Epithelial cell of prostate (primary cell): ENCODE data around the gene SCEL.
"Not testable (repeated sequence)": the region's sequence is repeated elsewhere in the genome, so short reads cannot be mapped to it uniquely, and the experiment has no call there.

Source experiments
- DNase-seq: peaks from one replicate; pipeline ENCODE4 v3.0.0-alpha.2; 2011; ENCODE audit warnings: low read depth, low spot score
- H3K27ac ChIP-seq: fragments of 450-650 bp; 2 replicates; pipeline ENCODE4 v1.5.1; 2017; ENCODE audit warnings: mild to moderate bottlenecking

The SCEL gene

DNA sequence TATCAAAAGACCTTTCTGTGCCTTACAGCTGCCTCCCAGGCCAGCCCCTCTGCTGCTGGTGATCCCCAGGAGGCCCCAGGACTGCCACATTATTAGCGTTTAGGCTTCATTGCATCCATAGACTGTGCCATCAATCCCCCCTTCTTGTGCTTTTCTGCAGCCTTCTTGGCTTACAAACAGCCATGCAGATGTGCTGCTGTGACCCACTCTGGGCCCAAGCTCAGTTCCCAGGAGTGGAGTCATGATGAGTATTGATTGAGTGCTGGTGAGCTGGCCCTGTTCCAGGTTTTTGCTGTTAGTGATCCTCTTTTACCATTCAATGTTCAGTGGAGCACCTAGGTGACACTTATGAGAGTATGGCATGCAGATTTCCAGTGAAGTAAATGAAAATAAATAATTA, 102.1 kb downstream of the SCEL start:
- H3K27ac ChIP-seq, result no peak overlapping the region
- no peak for DNase-seq

DNA sequence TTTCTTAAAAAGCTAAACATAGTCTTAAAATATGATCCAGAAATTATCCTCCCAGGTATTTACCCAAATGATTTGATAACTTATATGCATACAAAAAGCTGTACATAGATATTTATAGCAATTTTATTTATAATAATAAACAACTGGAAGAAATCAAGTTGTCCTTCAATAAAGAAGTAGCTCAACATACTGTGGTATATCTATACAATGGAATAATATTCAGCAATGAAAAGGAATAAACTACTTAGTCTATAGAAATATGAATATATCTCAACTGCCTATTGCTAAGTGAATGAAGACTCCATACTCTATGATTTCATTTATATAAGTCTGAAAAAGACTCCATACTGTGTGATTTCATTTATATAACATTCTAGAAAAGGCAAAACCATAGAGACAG, 114.9 kb downstream of the SCEL start:
- no peak for DNase-seq
- no peak overlapping the region for H3K27ac ChIP-seq

DNA sequence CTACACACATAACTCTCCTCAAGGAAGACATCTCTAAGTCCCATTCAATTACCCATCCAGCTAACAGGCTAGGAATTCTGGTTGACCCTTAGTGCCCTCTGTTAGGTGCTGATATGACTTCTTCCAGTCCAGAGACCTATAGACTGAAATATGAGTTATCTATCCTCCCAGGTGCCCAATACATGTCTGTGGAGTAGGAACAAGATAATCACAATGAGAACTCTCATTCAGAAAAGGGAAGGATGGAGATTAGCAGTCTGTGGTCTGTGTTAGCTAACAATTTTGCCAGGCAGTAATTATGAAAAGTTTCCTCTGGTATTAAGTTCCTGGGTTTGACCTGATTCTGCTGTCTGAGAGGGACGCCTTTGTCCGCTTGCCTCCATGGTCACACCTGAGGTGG, 117.8 kb downstream of the SCEL start:
- no peak for DNase-seq
- H3K27ac ChIP-seq, result no peak overlapping the region

DNA sequence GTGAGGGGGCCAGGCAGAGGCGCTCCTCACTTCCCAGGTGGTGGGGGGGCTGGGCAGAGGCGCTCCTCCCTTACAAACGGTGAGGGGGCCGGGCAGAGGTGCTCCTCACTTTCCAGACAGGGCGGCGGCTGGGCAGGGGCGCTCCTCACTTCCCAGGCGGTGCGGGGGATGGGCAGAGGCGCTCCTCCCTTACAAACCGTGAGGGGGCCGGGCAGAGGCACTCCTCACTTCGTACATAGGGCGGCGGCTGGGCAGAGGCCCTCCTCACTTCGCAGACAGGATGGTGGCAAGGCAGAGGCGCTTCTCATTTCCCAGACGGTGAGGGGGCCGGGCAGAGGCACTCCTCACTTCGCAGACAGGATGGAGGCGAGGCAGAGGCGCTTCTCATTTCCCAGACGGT, 124.5 kb downstream of the SCEL start:
- not testable (repeated sequence) for DNase-seq, H3K27ac ChIP-seq

DNA sequence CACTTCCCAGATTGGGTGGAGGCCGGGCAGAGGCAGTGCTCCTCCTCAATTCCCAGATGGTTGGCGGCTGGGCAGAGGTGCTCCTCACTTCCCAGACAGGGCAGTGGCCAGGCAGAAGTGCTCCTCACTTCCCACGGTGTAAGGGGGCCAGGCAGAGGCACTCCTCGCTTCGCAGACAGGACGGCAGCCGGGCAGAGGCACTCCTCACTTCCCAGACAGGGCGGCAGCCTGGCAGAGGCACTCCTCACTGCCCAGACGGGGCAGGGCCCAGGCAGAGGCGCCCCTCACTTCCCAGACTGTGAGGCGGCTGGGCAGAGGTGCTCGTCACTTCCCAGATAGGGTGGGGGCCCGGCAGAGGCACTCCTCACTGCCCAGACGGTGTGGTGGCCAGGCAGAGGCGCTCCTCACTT, 125.3 kb downstream of the SCEL start:
- no peak overlapping the region for H3K27ac ChIP-seq
- no peak for DNase-seq

DNA sequence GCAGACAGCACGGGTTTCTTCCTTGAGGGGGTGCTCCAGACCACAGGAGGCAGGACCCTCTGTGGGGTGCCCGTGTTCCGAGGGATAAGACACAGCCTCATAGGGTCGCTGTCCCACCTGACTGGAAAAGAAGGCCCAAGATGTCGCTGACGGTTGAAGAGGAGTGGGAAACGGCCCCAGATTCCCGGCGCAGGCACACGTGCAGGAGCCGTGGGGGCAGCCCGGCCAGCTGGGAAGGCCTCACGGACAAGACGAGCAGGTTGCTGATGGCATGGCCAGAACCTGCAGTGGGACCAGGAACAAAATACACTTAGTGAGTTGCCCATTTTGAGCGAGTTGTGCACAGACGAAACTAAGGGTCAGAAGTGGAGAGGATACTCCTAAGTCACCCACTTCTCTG, 126.8 kb downstream of the SCEL start:
- not testable (repeated sequence) for H3K27ac ChIP-seq, DNase-seq

DNA sequence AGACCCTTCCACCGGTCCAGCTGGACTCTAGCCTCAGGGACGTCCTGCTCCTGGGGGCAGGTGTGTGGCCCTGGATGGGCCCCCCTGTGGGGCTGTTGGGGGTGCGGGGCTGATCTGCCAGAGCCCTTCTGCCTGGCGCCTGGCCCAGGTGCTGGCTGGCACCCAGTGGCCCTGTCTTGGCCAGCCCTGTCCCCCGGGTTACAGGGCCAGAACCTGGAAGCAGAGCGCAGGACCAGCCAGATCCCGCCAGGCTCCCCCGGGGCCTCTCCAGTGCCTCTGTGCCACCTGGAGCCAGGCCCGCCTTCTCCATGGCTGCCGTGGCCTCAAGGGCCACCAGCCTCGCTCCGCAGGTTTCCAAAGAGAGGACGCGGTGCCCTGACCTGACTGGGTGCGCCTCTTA, 127.3 kb downstream of the SCEL start:
- H3K27ac ChIP-seq, DNase-seq: not testable (repeated sequence)

DNA sequence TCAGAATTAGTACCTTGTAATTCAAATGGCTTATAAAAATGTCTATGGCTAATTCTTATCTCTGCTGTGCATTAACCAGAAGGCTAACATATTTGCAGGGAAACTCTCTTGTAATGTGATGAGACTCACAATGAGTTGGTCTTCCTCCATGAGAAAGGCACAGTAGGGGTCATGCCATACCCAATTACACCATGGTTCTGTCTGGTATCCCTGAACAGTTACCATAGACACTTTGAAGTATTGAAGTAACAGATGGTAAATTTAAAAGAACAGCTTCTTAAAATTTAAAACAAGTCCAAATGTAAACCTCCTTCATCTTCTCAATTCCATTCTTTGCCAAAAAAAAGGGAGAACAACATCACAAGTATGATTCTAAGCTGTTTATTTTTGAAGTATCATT, 139.3 kb downstream of the SCEL start:
- no peak overlapping the region for H3K27ac ChIP-seq
- no peak for DNase-seq

DNA sequence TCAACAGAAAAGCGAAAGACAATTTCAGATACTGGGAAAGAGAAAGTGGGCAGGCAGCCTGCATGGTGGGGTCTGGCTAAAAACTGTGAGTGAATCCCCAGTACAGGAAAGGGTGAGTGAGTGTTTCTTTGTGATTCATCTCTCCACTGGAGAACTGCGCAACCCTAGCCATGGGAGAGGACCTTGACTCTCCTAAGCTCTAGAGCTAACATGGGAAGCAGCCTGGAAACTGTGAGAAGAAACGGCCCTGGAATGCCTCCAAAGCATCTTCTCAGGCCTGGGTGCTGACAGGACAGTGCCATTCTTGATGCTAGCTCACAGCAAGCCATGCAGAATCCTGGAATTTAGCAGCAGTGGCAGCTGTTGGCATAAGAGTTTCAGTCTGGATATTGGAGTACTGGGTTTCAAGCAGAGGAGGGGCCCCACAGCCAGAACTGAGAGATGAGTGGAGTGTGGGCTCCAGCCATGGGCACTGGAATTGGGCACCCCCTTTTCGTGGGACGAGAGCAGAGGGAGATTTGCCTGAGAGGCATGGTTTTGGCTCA, 143.3 kb downstream of the SCEL start:
- DNase-seq, result no peak
- no peak overlapping the region for H3K27ac ChIP-seq

DNA sequence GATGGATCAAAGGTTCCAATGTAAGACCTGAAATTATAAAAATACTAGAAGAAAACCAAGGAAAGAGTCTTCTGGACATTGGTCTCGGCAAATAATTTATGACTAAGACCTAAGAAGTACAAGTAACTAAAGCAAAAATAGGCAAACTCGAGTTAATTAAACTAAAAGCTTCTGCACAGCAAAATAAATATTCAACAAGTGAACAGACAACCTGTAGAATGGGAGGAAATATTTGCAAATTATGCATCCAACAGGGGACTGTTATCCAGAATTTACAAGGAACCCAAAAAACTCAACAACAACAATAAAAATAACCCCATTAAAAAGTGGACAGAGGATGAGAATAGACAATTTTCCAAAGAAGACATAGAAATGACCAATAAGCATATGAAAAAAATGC, 152.3 kb downstream of the SCEL start:
- no peak overlapping the region for H3K27ac ChIP-seq
- DNase-seq, result no peak

DNA sequence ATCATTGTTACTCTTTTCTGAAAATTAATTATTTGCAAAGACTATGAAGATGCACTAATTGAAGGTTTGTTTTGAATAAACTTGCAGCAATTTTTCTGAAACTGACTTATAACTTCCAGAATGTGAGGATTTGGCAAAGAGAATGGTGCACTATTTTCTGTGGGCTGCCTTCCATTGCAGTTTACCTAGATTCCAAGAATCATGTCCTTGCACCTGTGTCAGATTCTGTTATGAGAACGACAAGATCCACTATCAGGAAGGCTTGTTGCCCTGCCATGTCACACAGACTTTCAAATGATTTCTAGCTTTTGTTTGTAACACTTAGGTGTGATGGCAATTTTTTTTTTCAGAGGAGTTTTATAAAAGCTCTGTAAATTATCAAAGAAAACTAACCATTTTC, 156.4 kb downstream of the SCEL start:
- no peak for DNase-seq
- H3K27ac ChIP-seq, result no peak overlapping the region

DNA sequence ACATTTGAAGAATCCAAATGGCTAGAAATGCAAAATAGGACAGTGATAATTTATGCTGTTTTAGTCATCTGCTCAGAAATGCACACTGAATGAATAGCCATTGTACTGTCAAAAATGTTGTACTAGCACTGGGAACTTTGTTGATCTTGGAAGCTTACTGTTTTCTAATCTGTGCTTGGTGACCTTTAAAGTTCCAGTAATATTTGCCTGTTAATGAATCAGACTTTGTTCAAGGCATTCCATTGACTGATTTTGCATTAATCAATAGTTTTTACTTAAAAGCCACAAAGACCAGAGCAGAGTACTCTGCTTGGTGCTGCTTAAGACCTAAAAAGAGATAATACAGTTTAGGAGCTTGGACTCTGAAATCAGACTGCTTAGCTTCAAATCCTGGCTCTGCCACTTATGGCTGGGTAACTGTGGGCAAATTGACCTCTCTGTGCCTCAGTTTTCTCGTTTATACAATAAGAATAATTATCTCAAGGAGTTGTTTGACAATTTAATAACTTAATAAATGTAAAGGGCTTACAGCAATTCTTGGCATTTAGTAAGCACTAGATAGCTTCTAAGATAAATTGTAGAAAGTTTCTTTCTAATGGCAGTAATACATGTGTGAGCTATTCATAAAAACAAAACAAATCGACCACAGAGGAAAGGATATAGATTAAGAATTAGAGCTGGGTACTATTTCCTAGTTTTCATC, 157.4 kb downstream of the SCEL start:
- no peak overlapping the region for H3K27ac ChIP-seq
- no peak for DNase-seq

DNA sequence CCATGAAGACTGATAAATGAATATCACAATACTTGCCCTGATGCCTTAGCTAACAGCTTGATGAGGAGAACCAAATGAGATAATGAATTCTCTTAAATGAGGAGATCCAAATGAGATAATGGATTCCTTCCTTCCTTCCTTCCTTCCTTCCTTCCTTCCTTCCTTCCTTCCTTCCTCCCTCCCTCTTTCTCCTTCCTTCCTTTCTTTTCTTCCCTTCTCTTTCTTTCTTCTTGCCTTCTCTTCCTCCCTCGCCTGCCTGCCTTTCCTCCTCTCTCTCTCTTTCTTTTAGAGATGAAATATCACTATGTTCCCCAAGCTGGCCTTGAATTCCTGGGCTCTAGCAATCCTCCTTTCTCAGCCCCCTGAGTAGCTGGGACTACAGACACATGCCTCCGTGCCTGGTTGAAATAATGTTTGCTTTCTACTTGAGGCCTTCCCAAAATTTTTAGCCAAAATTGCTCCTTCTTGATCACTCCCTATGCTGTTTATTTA, 158.0 kb downstream of the SCEL start:
- DNase-seq, result no peak
- H3K27ac ChIP-seq, result no peak overlapping the region
